ENCODE results near the gene CCDC200.
"Not testable (repeated sequence)": the region's sequence is repeated elsewhere in the genome, so short reads cannot be mapped to it uniquely, and the experiment has no call there.

CCDC200 gene

DNA sequence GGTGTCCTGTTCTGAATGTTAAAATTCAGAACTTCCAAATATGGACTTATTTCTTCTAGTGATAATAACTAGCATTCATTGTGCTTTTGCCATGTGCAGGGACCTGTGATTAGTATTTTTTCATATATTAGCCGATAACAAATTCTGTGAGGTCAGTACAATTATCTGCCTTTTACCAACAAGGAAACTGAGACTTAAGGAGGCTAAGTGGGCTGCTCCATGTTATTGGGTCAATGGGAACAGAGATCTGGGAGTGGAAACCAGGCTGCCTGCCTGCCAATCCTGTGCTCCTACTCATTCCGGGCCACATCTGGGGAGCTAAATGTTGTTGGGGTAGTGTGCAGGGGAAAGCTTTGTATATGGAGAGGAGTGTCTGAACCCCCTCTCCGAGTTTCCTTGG is 13.1 kb downstream of the CCDC200 start:
- DNase-seq, result no peak

DNA sequence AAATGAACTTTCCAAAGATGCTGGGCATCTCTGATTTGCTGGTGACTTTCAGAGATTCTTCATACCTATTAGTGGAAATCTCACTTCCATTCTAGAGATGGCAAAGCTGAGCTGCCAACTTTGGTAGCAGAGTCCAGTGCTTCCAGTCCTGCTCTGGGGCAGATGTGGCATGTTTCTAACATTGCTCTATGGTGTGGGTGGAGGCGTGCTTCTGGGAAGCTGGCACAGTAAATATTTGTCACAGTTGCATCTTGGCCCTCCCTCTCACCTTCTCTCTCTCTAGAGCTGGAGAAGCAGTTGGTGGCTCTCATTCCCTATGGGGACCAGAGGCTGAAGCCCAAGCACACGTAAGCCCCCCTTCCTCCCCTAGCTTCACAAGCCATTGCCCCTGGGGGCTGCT is 14.9 kb downstream of the CCDC200 start:
- no peak for DNase-seq

DNA sequence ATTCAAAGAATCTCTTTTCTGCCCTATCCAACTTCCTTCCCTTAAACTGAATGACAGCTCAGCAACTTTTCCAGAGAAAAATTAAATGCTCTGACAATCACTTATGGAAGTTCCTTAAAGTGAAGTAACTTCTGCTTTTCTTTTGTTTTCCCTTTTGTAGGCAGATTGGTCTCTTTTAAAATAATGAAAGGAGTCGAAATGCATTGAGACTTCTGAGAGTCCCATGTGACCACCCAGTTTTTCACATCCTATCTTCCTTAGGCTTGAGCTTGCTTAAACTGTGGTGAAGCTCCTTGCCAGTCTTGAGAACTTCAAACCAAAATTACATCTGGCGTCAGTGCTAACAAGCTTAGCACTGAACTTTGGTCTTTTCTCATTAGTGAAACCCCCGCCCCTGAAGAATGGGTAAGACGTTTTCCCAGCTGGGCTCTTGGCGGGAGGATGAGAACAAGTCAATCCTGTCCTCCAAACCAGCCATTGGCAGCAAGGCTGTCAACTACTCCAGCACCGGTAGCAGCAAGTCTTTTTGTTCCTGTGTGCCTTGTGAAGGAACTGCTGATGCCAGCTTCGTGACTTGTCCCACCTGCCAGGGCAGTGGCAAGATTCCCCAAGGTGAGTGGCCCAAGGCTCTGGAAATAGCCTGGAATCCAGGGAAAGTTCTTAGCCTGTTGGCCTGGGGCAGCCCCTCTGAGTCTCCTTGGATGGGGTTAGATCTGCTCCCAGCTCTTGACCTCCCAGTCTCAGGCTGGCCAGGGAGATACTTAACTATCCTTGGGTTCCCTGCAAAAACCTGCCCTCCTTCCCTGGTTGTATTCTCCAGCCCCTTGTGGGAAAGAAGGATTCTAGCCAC is 15.6 kb downstream of the CCDC200 start:
- peak; percentile 53 to 54 for DNase-seq

DNA sequence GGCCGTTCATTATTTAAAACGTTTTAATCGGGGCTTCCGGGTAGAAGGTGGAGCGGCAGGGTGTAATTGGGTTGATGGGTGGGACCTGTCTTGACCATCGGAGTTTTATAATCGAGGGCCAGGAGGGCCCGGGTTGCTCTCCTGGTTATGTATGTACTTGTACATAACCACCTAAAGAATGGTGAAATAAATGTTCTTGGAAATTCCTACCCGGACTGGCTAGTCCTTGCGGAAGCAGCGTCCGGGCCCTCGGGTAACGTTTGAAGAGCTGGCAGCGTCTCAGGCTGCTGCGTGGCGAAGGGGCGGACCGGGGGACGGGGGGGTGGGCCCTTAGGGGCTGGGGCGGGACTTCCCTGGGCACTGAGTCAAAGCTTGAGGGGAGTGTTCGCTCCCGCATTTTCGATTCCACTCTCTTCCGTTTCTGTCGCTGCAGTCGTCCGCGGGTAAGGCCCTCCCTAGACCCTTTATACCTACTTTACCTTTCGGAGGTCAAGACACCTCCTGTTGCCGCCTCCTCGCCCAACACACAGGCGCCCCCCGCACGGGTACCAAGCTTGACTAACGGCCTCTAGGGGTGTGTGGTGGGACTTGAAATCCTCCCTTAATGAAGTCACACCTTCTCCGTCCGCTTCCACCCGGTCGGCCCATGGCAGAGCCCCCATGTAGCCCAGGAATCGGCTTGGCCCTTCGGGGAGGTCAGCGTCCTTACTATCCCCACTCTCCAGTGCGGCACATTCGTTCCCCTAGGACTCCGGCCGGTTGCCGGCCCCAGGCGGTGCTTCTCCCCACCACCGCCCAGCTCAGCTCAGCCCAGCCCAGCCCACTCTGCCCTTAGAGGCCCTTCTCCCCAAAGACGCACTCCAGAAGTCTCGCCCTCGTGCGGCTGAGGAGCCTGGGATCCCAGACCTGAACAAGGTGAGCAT is 16.7 kb downstream of the CCDC200 start, which contains the start of gene TMEM106A:
TMEM106A (plus strand) TSS at position 396 of the 923 bp plus-strand sequence. CDS start 1,167 bp downstream, outside the sequence.
- peak; percentile 85 to 88 for DNase-seq

DNA sequence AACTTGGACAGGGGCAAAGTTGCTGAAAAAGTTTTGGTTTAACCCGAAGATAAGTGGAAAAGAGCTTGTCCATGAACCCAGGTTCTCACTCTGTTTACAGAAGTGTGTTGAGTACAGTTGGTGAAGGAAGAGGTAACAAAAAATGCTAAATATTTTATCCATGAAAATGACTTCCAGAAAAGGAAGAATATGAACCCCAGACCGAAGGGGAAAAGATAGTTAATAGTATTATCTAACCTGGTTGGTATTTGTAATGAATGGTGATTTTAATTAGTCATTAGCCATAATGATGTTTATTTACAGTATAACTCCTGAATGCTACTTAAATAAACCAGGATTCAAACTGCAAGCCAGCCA is 17.3 kb downstream of the CCDC200 start:
- peak in 1 of 2 experiments; percentile 38 for DNase-seq

DNA sequence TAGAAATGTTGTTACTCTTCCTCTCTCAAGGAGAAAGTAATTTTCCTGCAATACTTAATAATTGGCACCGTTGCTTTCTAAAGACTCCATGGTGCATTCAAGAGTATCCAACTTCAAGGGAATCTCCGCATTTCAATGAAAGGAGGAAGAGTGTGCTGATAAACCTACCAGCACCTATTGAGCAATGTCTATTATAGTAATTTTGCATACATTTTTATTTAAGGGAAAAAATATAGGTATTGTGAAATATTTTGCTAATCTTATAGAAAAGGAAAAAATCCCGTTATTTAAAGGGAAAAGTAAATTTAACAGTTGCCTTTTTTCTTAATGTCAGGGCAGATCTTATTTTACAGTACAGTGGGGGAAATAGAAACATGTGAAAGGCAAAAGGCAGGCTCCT is 17.8 kb downstream of the CCDC200 start:
- DNase-seq, result no peak

DNA sequence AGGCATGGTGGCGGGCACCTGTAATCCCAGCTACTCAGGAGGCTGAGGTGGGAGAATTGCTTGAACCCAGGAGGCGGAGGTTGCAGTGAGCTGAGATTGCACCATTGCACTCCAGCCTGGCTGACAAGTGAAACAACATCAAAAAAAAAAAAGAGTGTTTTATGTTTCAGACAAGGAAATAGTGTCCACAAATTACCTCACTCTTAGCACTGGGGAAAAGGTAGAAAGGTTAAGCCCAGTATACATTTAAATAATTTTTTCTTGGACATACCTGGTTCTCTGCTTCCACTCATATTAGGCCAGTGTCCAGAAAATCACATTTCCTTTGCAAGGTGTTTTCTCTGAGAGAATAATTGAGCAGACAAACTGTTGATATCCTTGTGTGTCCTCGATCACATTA is 25.4 kb downstream of the CCDC200 start:
- not testable (repeated sequence) for DNase-seq

DNA sequence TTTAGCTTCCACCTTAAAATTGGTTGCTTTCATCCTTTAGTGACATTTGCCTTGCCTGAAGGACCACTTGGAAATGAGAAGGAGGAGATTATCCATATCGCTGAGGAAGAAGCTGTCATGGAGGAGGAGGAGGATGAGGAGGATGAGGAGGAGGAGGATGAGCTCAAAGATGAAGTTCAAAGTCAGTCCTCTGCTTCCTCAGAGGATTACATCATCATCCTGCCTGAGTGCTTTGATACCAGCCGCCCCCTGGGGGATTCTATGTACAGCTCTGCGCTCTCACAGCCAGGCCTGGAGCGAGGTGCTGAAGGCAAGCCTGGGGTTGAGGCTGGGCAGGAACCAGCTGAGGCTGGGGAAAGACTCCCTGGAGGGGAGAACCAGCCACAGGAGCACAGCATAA is 28.3 kb downstream of the CCDC200 start:
- peak; percentile 5 to 24 for DNase-seq

DNA sequence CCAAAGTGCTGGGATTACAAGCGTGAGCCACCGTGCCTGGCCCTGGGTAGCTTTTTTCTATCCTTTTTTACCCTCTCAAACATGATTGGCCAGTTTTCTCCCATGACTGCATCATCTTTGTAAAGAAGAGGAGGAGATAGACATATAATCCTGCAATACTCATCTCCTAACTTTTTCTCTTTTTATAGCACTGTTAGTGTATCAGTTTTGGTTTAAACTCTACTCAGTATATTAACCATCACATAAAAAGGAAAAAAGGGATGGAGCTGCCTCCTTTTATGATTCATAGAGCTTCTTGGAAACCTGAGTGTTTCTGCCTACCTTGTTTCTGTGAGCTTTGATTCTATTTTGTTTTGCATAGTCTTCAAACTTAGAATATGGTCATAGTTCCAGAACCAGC is 28.8 kb downstream of the CCDC200 start:
- DNase-seq, result no peak

DNA sequence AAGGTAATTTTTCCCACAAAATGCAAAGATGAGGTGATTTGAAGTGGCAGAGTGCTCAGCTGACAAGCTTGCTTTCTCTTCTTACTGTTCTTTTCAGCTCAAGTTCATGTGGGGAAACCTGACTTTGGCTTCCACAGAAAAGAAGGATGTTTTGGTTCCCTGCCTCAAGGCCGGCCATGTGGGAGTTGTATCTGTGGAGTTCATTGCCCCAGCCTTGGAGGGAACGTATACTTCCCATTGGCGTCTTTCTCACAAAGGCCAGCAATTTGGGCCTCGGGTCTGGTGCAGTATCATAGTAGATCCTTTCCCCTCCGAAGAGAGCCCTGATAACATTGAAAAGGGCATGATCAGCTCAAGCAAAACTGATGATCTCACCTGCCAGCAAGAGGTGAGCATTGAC is 35.2 kb downstream of the CCDC200 start:
- no peak for DNase-seq

DNA sequence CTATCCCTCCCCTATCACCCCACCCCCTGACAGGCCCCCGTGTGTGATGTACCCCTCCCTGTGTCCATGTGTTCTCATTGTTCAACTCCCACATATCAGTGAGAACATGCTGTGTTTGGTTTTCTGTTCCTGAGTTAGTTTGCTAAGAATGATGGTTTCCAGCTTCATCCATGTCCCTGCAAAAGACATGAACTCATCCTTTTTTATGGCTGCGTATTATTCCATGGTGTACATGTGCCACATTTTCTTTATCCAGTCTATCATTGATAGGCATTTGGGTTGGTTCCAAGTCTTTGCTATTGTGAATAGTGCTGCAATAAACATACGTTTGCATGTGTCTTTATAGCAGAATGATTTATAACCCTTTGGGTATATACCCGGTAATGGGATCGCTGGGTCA is 41.8 kb downstream of the CCDC200 start:
- not testable (repeated sequence) for DNase-seq

DNA sequence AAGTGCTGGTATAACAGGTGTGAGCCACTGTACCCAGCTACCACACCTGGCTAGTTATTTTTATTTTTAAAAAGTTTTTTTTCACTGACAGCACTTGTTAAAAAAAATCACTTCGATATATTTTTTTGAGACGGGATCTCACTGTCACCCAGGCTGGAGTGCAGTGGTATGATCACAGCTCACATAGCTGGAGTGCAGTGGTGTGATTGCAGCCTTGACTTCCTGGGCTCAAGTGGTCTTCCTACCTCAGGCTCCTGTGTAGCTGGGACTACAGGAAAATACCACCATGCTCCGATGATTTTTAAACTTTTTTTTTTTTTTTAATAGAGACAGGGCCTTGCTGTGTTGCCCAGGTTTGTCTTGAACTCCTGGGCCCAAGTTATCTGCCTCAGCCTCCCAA is 44.5 kb downstream of the CCDC200 start:
- no peak for DNase-seq

DNA sequence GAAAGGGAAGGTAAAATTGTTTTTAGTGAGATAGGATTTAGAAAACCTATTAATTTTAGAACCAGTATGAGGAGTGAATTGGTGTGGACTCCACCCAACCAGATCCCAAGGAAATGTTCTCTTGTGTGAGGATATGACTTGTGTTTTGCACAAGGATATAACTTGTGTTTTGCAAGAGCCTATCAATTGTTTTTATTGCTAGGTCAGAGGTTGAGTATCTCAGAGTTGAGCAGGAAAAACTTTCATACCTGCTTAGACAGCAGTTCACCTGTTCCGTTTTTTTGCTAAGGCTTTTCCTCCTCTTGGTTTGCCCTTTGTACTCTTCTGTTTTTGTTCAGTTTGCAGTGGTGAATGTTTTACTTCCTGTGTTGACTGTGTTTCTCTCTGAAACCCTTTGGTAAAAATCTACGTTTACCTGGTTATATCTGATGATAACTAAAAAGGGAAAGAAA is 52.3 kb downstream of the CCDC200 start:
- DNase-seq, result no peak

DNA sequence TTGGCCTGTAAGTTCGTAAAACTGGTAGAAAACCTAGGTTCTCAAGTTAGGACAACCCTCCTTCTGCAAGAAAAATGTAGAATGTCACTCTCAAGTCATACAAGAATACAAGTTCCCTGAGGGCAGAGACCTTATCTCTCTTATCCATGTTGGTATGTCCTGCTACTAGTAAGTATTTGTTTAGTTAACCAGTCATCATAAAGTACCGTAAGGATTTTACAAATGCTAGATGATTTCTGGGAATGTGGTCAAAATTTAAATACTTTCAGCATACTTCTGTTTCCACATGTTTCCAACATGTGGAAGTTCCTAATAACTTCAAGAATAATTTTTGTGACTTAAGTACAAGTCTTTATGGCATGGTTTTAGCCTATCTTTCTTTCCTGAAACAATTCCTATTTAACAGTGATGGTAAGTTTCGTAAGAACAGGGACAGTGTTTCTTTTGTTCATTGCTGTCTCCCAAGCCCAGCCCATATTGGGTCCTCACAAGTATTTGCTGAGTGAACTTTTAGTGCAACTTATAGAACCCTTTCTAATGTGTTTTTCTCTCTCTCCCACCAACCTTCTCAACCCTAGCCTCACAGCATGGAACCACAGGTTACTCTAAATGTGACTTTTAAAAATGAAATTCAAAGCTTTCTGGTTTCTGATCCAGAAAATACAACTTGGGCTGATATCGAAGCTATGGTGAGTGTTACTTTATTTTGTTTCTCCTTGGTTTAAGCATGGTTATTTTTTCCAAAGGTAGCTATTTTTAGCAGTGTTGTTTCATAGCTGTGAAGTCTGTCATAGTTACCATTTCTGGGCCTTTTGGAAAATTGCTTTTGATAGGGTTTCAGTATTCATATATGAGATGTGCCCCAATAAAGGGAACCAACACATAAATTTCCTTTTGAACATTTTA is 53.0 kb downstream of the CCDC200 start:
- no peak for DNase-seq

DNA sequence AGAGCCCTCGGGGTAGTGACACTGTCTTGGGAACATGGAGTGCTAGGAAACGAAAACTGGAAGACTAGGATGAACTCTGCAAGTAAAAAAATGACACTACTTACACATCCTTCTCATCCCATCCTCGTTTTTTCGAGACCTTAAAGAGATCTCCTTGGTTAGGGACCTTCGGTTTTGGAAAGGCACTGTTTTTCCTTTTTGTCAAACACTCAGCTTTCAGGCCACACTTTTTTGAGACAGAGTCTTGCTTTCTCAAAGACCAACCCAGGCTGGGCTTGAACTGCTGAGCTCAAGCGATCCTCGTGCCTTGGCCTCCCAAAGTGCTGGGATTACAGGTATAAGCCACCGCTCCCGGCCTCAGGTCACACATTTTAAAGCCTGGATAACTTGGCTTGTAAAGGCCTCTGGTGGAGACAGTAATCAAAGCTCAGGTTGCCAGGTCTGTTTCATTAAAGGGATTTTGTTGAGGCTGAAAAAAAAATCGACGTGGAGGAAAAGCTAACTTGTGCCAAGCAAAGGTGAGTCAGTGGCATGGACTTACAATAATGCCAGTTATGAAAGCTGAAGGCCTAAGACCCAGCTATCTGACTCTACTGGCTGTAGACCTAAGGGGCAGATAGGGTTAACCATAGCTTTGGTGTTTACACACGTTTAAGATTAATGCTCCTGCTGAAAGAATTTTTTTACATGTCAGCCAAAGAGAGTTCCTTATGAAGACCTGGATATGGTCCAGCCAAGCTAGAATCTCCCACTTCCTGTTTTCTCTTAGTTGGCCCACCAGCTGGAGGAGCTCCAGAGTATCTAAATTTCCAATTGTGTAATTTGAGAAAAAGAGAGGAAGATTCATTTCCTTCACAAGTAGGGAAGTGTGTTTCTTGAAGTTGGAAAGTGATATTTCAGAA is 56.6 kb downstream of the CCDC200 start:
- DNase-seq, result peak; percentile 81 to 83
